HCT116 (cell line): ENCODE measurements around the gene UNK. TPM values are rescaled to one million over a fixed set of nuclear protein-coding genes. Genes with fewer than 3 reads are reported as not detected.
A peak's percentile ranks its signal among the peaks of the same experiment; 100 is the strongest.

Experiments used
- ATAC-seq: fragments of 200-7000 bp; cut with Tn5 transposase; 2 replicates; pipeline ENCODE4 v1.9.1; 2020; ENCODE audit warnings: mild to moderate bottlenecking, moderate library complexity
- BruUV-seq: library from RNA; stranded (reverse); fragments of 400-500 nt; replicated peaks from 2 replicates; lab custom pipeline; 2021; lab: Mats Ljungman, UMichigan
- CTCF ChIA-PET: fragments of 300-600 bp; sonication (Branson Sonifier 250); formaldehyde crosslinking; loops from one replicate; lab custom pipeline; 2021; ENCODE audit warnings: antibody characterized with exemption; lab: Charles Lee
- POLR2A ChIA-PET: fragments of 300-600, 350-600 bp; sonication (Branson Sonifier 250); formaldehyde crosslinking; loops from one replicate; lab custom pipeline; 2021; ENCODE audit warnings: antibody characterized with exemption; lab: Charles Lee
- RAD21 ChIA-PET, 2 experiments: fragments of 300-600 bp; sonication (Branson Sonifier 250); formaldehyde crosslinking; loops; one replicate each; lab custom pipeline; 2023; ENCODE audit warnings: low total read pairs in 2 of 2; ENCODE audit not compliant: uncharacterized antibody in 2 of 2, unreplicated experiment in 2 of 2, low non-redundant PET in 1 of 2; lab: Charles Lee
- DNase-seq: peaks from one replicate; pipeline ENCODE4 v3.0.0-alpha.2; 2010; ENCODE audit warnings: low read depth, low spot score
- H2AFZ ChIP-seq: fragments of 200-600 bp; shearing (Covaris generic), sonication (generic); 2 replicates; pipeline ENCODE4 v1.6.1; 2017; ENCODE audit warnings: low read depth, mixed run types, mixed read lengths, antibody characterized with exemption, low read length; ENCODE audit not compliant: poor library complexity, severe bottlenecking
- H3K27ac ChIP-seq: 2 replicates; pipeline ENCODE4 v1.5.1; 2012; ENCODE audit warnings: low read depth, low read length
- H3K27me3 ChIP-seq: fragments of 200-600 bp; sonication (generic); 2 replicates; pipeline ENCODE4 v1.6.1; 2016; ENCODE audit warnings: mixed run types, low read length, mixed read lengths; ENCODE audit not compliant: insufficient read depth
- H3K36me3 ChIP-seq, 2 experiments: fragments of 200-500 bp in 1 of 2; fragments of 200-600 bp in 1 of 2; sonication (Bioruptor generic) in 1 of 2; sonication (generic) in 1 of 2; 2 replicates each; pipeline versions ENCODE4 v1.5.1 to v1.6.1; 2014 to 2016; ENCODE audit warnings: low read length in 2 of 2, inconsistent platforms in 1 of 2, mixed read lengths in 1 of 2, mixed run types in 1 of 2; ENCODE audit not compliant: insufficient read depth in 2 of 2, control insufficient read depth in 1 of 2
- H3K4me1 ChIP-seq, 2 experiments: fragments of 200-600 bp in 1 of 2; sonication (generic) in 1 of 2; 2 replicates each; pipeline versions ENCODE4 v1.5.1 to v1.6.1; 2012 to 2017; ENCODE audit warnings: low read length in 2 of 2, inconsistent platforms in 1 of 2, mild to moderate bottlenecking in 1 of 2, mixed read lengths in 1 of 2, mixed run types in 1 of 2, moderate library complexity in 1 of 2; ENCODE audit not compliant: insufficient read depth in 2 of 2, control insufficient read depth in 1 of 2
- H3K4me2 ChIP-seq: fragments of 200-600 bp; sonication (generic); 2 replicates; pipeline ENCODE4 v1.6.1; 2017; ENCODE audit warnings: mixed run types, low read length, mixed read lengths
- H3K4me3 ChIP-seq, 2 experiments: fragments of 200-600 bp in 1 of 2; sonication (generic) in 1 of 2; replicated peaks in 1 of 2; 2 replicates each; pipeline ENCODE4 v1.5.1; 2011 to 2016; ENCODE audit warnings: low read length in 2 of 2, control low read depth in 1 of 2, low read depth in 1 of 2, mild to moderate bottlenecking in 1 of 2, mixed read lengths in 1 of 2, mixed run types in 1 of 2
- H3K79me2 ChIP-seq: fragments of 200-600 bp; sonication (generic); 2 replicates; pipeline ENCODE4 v1.6.1; 2017; ENCODE audit warnings: mild to moderate bottlenecking, mixed run types, low read length, moderate library complexity, mixed read lengths; ENCODE audit not compliant: insufficient read depth
- H3K9ac ChIP-seq: fragments of 200-600 bp; sonication (generic); 2 replicates; pipeline ENCODE4 v1.6.1; 2016; ENCODE audit warnings: low read length, mixed read lengths
- H3K9me2 ChIP-seq: fragments of 200-600 bp; sonication (generic), shearing (Covaris generic); 2 replicates; pipeline ENCODE4 v1.6.1; 2017; ENCODE audit warnings: mixed run types, mild to moderate bottlenecking, moderate library complexity; ENCODE audit not compliant: insufficient read depth
- H3K9me3 ChIP-seq, 2 experiments: fragments of 200-500 bp in 1 of 2; fragments of 200-600 bp in 1 of 2; sonication (Bioruptor generic) in 1 of 2; sonication (generic) in 1 of 2; 2 replicates each; pipeline ENCODE4 v1.6.1; 2014 to 2017; ENCODE audit warnings: low read length in 2 of 2, mixed read lengths in 2 of 2, inconsistent platforms in 1 of 2, low read depth in 1 of 2, mild to moderate bottlenecking in 1 of 2, mixed run types in 1 of 2, moderate library complexity in 1 of 2; ENCODE audit not compliant: control insufficient read depth in 1 of 2, insufficient read depth in 1 of 2
- H4K20me1 ChIP-seq: fragments of 200-600 bp; sonication (generic), shearing (Covaris generic); 2 replicates; pipeline ENCODE4 v1.6.1; 2017; ENCODE audit warnings: mixed run types, mild to moderate bottlenecking, moderate library complexity; ENCODE audit not compliant: insufficient read depth
- CBX3 ChIP-seq: IDR thresholded peaks from 2 replicates; pipeline ENCODE4 v1.6.1; 2012; ENCODE audit warnings: low read depth
- CEBPB ChIP-seq: IDR thresholded peaks from 2 replicates; pipeline ENCODE4 v1.6.1; 2012; ENCODE audit warnings: low read depth
- CTCF ChIP-seq, 3 experiments: fragments of 200-600 bp in 1 of 3; sonication (generic) in 1 of 3; IDR thresholded peaks in 2 of 3; conservative IDR thresholded peaks in 1 of 3; 2 replicates each; pipeline ENCODE4 v1.5.1; 2012 to 2017; ENCODE audit warnings: low read depth in 2 of 3, low read length in 2 of 3, antibody characterized with exemption in 1 of 3, borderline replicate concordance in 1 of 3, control low read depth in 1 of 3, mild to moderate bottlenecking in 1 of 3, mixed read lengths in 1 of 3, mixed run types in 1 of 3, moderate library complexity in 1 of 3; ENCODE audit not compliant: insufficient read depth in 1 of 3
- EZH2 ChIP-seq: fragments of 200-600 bp; sonication (generic); IDR thresholded peaks from 2 replicates; pipeline ENCODE4 v1.6.1; 2017; ENCODE audit warnings: antibody characterized with exemption, mixed run types
- EZH2phosphoT487 ChIP-seq: fragments of 200-600 bp; IDR thresholded peaks from 2 replicates; pipeline ENCODE4 v1.6.1; 2018; ENCODE audit warnings: antibody characterized with exemption, borderline replicate concordance
- FOSL1 ChIP-seq: IDR thresholded peaks from 2 replicates; pipeline ENCODE4 v1.6.1; 2012; ENCODE audit warnings: low read depth
- JUND ChIP-seq: IDR thresholded peaks from 2 replicates; pipeline ENCODE4 v1.6.1; 2012
- MAX ChIP-seq: IDR thresholded peaks from 2 replicates; pipeline ENCODE4 v1.6.1; 2012
- POLR2A ChIP-seq: IDR thresholded peaks from 2 replicates; pipeline ENCODE4 v1.7.0; 2011; ENCODE audit warnings: borderline replicate concordance; ENCODE audit not compliant: insufficient read depth, insufficient read length; ENCODE audit errors: extremely low read depth
- POLR2AphosphoS5 ChIP-seq: IDR thresholded peaks from 2 replicates; pipeline ENCODE4 v1.6.1; 2011; ENCODE audit warnings: mild to moderate bottlenecking, low read depth, low read length, moderate library complexity
- SIN3A ChIP-seq: IDR thresholded peaks from 2 replicates; pipeline ENCODE4 v1.6.1; 2012; ENCODE audit warnings: low read depth
- SP1 ChIP-seq: IDR thresholded peaks from 2 replicates; pipeline ENCODE4 v1.6.1; 2012; ENCODE audit warnings: low read depth
- SRF ChIP-seq: IDR thresholded peaks from 2 replicates; pipeline ENCODE4 v1.6.1; 2012; ENCODE audit warnings: low read depth
- TCF7L2 ChIP-seq: IDR thresholded peaks from 2 replicates; pipeline ENCODE4 v1.7.0; 2011; ENCODE audit warnings: borderline replicate concordance, inconsistent platforms; ENCODE audit not compliant: insufficient read depth, insufficient read length; ENCODE audit errors: extremely low read depth
- YY1 ChIP-seq: IDR thresholded peaks from 2 replicates; pipeline ENCODE4 v1.6.1; 2011; ENCODE audit warnings: low read length, low read depth, moderate library complexity, mild to moderate bottlenecking; ENCODE audit not compliant: insufficient replicate concordance; ENCODE audit errors: extremely low read depth
- ZFX ChIP-seq: fragments of 450-650 bp; IDR thresholded peaks from 2 replicates; pipeline ENCODE4 v1.6.1; 2017
- ZNF274 ChIP-seq: fragments of 200-500 bp; sonication (Bioruptor generic); IDR thresholded peaks from 2 replicates; pipeline ENCODE4 v1.6.1; 2014; ENCODE audit warnings: mild to moderate bottlenecking, low read depth, low read length, inconsistent platforms
- intact Hi-C: fragments of 100-400 bp; cut with micrococcal nuclease; formaldehyde crosslinking; loops from 2 replicates; pipeline ENCODE4 v1.10.0; 2022
- total RNA-seq: library from RNA; stranded (reverse); gene quantifications from one replicate; pipeline ENCODE4 v1.2.1, GENCODE V29; 2021; ENCODE audit not compliant: unreplicated experiment
- TF ChIP-seq, protein P1 (sequence below): IDR thresholded peaks from 2 replicates; pipeline ENCODE4 v1.6.1; 2012

UNK gene
- total RNA-seq, 1 experiment from 2014 or later = 40.6 TPM

GRCh38 chr17:75845933-75846691, 61.5 kb downstream of the UNK start:
- H3K9me2 ChIP-seq = no peaks in the 10 kb centered on the region
- H3K4me1 ChIP-seq = peaks cover 33 to 63% of the 10 kb centered on the region in 2 experiments
- H4K20me1 ChIP-seq = no peaks in the 10 kb centered on the region
- RAD21 ChIA-PET = interaction anchor here (0.5 to 1.4 kb wide), 3 partner anchors 8 to 70 kb away, joined by 3 to 4 read pairs (median 3); no protein-coding TSS in a partner anchor
- BruUV-seq = TSS peak; percentile 62
- intact Hi-C loops = loop anchor here (1.0 to 2.0 kb wide), 2 partner anchors 9 to 61 kb away; partner anchors contain the start of genes UNK and WBP2
- peak overlapping the region; percentile 88 for H3K27ac ChIP-seq
- no peak for DNase-seq
- peaks cover 20 to 25% of the 10 kb centered on the region in 2 experiments; a peak in 3 of 4 replicates for H3K36me3 ChIP-seq
- TF ChIP-seq JUND (no peak), MAX (no peak), SP1 (no peak), ZNF274 (no peak), POLR2A (no peak), CBX3 (no peak), POLR2AphosphoS5 (no peak), EZH2phosphoT487 (no peak), ZFX (no peak), SRF (no peak), TCF7L2 (no peak), SIN3A (no peak), CTCF (IDR thresholded peaks at IDR 0.05 in 2 of 3, conservative IDR thresholded peaks at IDR 0.05 in 1 of 3; ENCODE audit: borderline replicate concordance in 1 of 3, insufficient read depth in 1 of 3, low read depth in 2 of 3, low read length in 2 of 3) (no peak; a peak in 1 of 6 replicates), FOSL1 (no peak), YY1 (no peak), EZH2 (no peak), CEBPB (no peak)
- TF ChIP-seq, protein P1, sequence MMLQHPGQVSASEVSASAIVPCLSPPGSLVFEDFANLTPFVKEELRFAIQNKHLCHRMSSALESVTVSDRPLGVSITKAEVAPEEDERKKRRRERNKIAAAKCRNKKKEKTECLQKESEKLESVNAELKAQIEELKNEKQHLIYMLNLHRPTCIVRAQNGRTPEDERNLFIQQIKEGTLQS = no peak
- POLR2A ChIA-PET = interaction anchor here (0.7 to 3.3 kb wide), 8 partner anchors 10 to 73 kb away, joined by 3 to 42 read pairs (median 6); partner anchors contain the start of genes TRIM47 and WBP2
- H3K27me3 ChIP-seq = no peaks in the 10 kb centered on the region
- H2AFZ ChIP-seq = no peak overlapping the region
- CTCF ChIA-PET = interaction anchor here (0.7 to 3.3 kb wide), 14 partner anchors 10 to 213 kb away, joined by 3 to 46 read pairs (median 5); partner anchors contain the start of gene WBP2
- H3K79me2 ChIP-seq = no peaks in the 10 kb centered on the region
- no peaks in the 10 kb centered on the region for H3K9me3 ChIP-seq
- ATAC-seq = no peak
- peak overlapping the region; percentile 86 for H3K9ac ChIP-seq
- peak overlapping the region in 1 of 2 experiments; percentile 57; a peak in 1 of 4 replicates for H3K4me3 ChIP-seq
- peak overlapping the region; percentile 99 for H3K4me2 ChIP-seq
